Esophagus muscularis mucosa (tissue), 4 donors: ENCODE results near the gene PHYKPL. TPM values are rescaled to one million over a fixed set of nuclear protein-coding genes. Genes with fewer than 3 reads are reported as not detected.
A peak's percentile ranks its signal among the peaks of the same experiment; 100 is the strongest.

Experiments used
- DNase-seq: peaks from one replicate; pipeline ENCODE4 v3.0.0-alpha.2; 2017; ENCODE audit errors: extremely low spot score
- H3K27ac ChIP-seq, 4 donors: fragments of 200-600 bp; sonication (generic); replicated peaks in 1 of 4; 1 replicate in 3 of 4; 2 replicates in 1 of 4; pipeline ENCODE4 v1.5.1; 2016 to 2019; ENCODE audit warnings: mild to moderate bottlenecking in 1 of 4
- H3K27me3 ChIP-seq, 4 donors: fragments of 200-600 bp; sonication (generic); one replicate each; pipeline versions ENCODE4 v1.5.1 to v1.6.0; 2016 to 2019
- H3K36me3 ChIP-seq, 4 donors: fragments of 200-600 bp; sonication (generic); one replicate each; pipeline ENCODE4 v1.5.1; 2016 to 2019
- H3K4me1 ChIP-seq, 4 donors: fragments of 200-600 bp; sonication (generic); one replicate each; pipeline ENCODE4 v1.5.1; 2016 to 2019
- H3K4me3 ChIP-seq, 4 donors: fragments of 200-600 bp; sonication (generic); 1 replicate in 2 of 4; 2 replicates in 2 of 4; pipeline ENCODE4 v1.5.1; 2016 to 2019; ENCODE audit warnings: mild to moderate bottlenecking in 4 of 4, moderate library complexity in 1 of 4
- H3K9me3 ChIP-seq, 4 donors: fragments of 200-600 bp; sonication (generic); 1 replicate in 3 of 4; 2 replicates in 1 of 4; pipeline ENCODE4 v1.5.1; 2016 to 2019
- EP300 ChIP-seq: sonication (generic); formaldehyde crosslinking; IDR thresholded peaks from one replicate; pipeline ENCODE4 v1.6.1; 2017; ENCODE audit warnings: antibody characterized with exemption
- POLR2A ChIP-seq: fragments of 450-650 bp; IDR thresholded peaks from one replicate; pipeline ENCODE4 v1.6.1; 2017; ENCODE audit warnings: antibody characterized with exemption, moderate library complexity, mild to moderate bottlenecking, low read depth
- POLR2AphosphoS5 ChIP-seq, 2 donors: sonication (generic); formaldehyde crosslinking; IDR thresholded peaks; one replicate each; pipeline ENCODE4 v1.6.1; 2017; ENCODE audit warnings: antibody characterized with exemption in 2 of 2
- WGBS: methylation state at CpG from one replicate; pipeline ENCODE4 v1.1.5; 2018; 5-methylcytosine and 5-hydroxymethylcytosine counted together
- intact Hi-C: fragments of 100-400 bp; cut with DNase I; formaldehyde crosslinking; loops from one replicate; pipeline ENCODE4 v1.15.1; 2023
- total RNA-seq, 4 donors: library from RNA; depleted of rRNA; stranded (reverse); fragments of >200 nt; gene quantifications; one replicate each; pipeline versions ENCODE4 v1.1.0 to v1.2.1, GENCODE V29; 2016
- TF ChIP-seq, protein P1 (sequence below), 3 experiments: fragments of 200-600 bp in 2 of 3; fragments of 450-650 bp in 1 of 3; sonication (generic) in 2 of 3; IDR thresholded peaks; one replicate each; pipeline ENCODE4 v1.5.1; 2017 to 2019; ENCODE audit warnings: antibody characterized with exemption in 3 of 3, mild to moderate bottlenecking in 2 of 3, moderate library complexity in 1 of 3

PHYKPL gene
- total RNA-seq, 4 donors from 2014 or later, result 27.4 to 45.1 (median 37.5) TPM

DNA sequence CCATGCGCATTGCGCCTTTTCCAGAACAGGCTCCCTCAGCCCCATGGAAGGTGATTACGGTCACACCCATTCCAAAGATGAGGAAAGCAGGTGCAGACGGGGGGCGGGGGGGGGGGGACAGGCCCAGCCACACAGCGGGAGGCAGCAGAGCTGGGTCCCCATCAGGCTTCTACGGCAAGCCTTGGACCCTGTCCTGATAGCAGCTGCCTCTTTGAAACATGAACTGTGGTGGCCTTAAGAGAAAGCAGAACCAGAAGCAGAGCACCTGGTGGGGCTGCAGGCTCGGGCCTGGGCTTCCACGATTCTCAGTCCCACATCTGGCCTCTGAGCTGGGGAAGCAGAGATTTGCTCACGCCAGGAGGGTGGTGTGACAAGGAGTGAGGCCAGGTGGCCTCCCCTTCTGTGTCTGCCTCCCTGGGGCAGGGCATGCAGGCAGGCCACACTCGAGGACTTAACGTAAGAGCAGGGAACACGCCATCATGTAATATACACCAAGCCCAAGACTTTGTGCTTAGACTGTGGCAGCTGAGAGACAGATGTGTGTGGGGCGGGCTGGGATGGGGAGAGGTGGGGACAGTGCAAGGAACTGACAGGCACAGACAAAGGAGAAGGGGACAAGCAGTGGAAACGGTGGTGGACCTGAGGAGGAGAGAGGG, 14.2 kb upstream of the PHYKPL start:
- Histone ChIP-seq H3K9me3 (no peaks in the 10 kb centered on the region), H3K36me3 (no peaks in the 10 kb centered on the region), H3K4me3 (no peak overlapping the region), H3K27ac (no peak overlapping the region), H3K4me1 (peaks cover 0 to 6% (median 0%) of the 10 kb centered on the region in 4 donors), H3K27me3 (peaks cover 0 to 12% (median 0%) of the 10 kb centered on the region in 4 donors)
- no peak for TF ChIP-seq POLR2A
- intact Hi-C loops, result no loop called here
- DNase-seq, result no peak
- 77% methylated on average over 15 of the region's 15 CpGs for WGBS

DNA sequence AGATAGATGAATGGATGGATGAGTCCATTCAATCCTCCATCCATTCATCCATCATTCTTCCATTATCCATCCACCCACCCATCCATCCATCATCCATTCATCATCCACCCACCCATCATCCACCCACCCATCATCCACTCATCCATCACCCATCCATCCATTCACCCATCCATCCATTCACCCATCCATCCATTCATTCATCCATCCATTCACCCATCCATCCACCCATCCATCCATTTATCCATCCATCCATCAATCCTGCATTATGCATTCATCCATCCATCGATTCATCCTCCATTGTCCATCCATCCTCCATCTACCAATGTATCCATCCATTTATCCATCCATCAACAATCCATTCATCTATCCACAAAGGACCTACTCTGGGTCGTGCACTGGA, 12.8 kb upstream of the PHYKPL start:
- intact Hi-C loops, result no loop called here
- WGBS, result 88% methylated on average over 2 of the region's 2 CpGs
- Histone ChIP-seq H3K27ac (no peak overlapping the region), H3K36me3 (no peaks in the 10 kb centered on the region), H3K4me1 (peaks cover 3 to 6% (median 4%) of the 10 kb centered on the region in 4 donors), H3K27me3 (peaks cover 0 to 12% (median 0%) of the 10 kb centered on the region in 4 donors), H3K4me3 (no peak overlapping the region), H3K9me3 (no peaks in the 10 kb centered on the region)
- TF ChIP-seq, protein P1, sequence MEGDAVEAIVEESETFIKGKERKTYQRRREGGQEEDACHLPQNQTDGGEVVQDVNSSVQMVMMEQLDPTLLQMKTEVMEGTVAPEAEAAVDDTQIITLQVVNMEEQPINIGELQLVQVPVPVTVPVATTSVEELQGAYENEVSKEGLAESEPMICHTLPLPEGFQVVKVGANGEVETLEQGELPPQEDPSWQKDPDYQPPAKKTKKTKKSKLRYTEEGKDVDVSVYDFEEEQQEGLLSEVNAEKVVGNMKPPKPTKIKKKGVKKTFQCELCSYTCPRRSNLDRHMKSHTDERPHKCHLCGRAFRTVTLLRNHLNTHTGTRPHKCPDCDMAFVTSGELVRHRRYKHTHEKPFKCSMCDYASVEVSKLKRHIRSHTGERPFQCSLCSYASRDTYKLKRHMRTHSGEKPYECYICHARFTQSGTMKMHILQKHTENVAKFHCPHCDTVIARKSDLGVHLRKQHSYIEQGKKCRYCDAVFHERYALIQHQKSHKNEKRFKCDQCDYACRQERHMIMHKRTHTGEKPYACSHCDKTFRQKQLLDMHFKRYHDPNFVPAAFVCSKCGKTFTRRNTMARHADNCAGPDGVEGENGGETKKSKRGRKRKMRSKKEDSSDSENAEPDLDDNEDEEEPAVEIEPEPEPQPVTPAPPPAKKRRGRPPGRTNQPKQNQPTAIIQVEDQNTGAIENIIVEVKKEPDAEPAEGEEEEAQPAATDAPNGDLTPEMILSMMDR (IDR thresholded peaks at IDR 0.05), result no peak
- TF ChIP-seq POLR2AphosphoS5 (IDR thresholded peaks at IDR 0.05) (no peak), EP300 (no peak), POLR2A (no peak)
- no peak for DNase-seq

DNA sequence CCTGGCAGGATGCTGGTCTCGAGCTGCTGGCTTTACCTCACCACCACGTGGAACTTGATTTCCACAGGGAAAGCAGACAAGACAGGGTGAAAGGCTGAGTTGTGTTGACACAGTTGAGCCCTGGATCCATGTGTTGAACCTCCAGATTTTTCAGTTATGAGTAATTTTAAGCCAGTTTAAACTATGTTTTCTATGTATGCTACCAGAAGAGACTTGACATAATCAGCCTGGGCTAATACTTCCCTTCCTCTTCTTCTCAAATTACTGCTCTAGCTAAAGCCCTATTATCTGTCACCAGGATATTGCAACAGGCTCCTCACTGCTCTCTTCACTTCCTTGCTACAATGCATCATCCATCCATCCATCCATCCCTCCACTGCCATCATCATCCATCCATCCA, 12.0 kb upstream of the PHYKPL start:
- Histone ChIP-seq H3K4me1 (peaks cover 4 to 10% (median 8%) of the 10 kb centered on the region in 4 donors), H3K4me3 (no peak overlapping the region), H3K36me3 (no peaks in the 10 kb centered on the region), H3K9me3 (no peaks in the 10 kb centered on the region), H3K27ac (no peak overlapping the region), H3K27me3 (peaks cover 0 to 12% (median 0%) of the 10 kb centered on the region in 4 donors)
- DNase-seq, result no peak
- 95% methylated on average over 2 of the region's 2 CpGs for WGBS
- intact Hi-C loops, result no loop called here
- TF ChIP-seq EP300, result no peak
- TF ChIP-seq POLR2A, result no peak
- no peak for TF ChIP-seq POLR2AphosphoS5 (IDR thresholded peaks at IDR 0.05)
- TF ChIP-seq, protein P1 (IDR thresholded peaks at IDR 0.05), result no peak

DNA sequence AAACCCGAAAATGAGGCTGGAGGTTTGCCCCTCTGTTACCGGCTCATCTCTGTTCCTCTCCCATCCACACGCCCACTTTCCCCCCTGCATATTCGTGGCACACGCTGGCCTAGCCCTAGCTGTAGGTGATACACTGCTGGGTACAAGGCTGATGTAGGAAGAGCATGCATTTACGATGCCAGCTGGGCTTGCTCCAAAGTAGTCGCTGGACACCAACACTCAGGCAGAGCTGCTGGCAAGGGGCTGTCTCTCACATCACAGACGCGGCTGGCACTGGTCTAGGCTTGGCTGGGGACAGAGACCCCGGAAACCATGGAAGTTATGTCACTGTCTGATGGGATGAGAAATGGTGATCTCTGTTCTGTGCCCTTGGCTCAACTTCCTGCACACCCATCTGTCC, 9.8 kb upstream of the PHYKPL start:
- H3K36me3 ChIP-seq, result no peaks in the 10 kb centered on the region
- H3K4me1 ChIP-seq, result peaks cover 17 to 25% (median 23%) of the 10 kb centered on the region in 4 donors
- H3K4me3 ChIP-seq, result no peak overlapping the region
- WGBS, result 94% methylated on average over 5 of the region's 10 CpGs
- H3K9me3 ChIP-seq, result no peaks in the 10 kb centered on the region
- DNase-seq, result no peak
- TF ChIP-seq POLR2A, result no peak
- TF ChIP-seq EP300, result no peak
- TF ChIP-seq, protein P1 (IDR thresholded peaks at IDR 0.05), result no peak
- TF ChIP-seq POLR2AphosphoS5 (IDR thresholded peaks at IDR 0.05), result no peak
- intact Hi-C loops, result no loop called here
- H3K27me3 ChIP-seq, result peaks cover 0 to 12% (median 0%) of the 10 kb centered on the region in 4 donors
- H3K27ac ChIP-seq, result no peak overlapping the region

DNA sequence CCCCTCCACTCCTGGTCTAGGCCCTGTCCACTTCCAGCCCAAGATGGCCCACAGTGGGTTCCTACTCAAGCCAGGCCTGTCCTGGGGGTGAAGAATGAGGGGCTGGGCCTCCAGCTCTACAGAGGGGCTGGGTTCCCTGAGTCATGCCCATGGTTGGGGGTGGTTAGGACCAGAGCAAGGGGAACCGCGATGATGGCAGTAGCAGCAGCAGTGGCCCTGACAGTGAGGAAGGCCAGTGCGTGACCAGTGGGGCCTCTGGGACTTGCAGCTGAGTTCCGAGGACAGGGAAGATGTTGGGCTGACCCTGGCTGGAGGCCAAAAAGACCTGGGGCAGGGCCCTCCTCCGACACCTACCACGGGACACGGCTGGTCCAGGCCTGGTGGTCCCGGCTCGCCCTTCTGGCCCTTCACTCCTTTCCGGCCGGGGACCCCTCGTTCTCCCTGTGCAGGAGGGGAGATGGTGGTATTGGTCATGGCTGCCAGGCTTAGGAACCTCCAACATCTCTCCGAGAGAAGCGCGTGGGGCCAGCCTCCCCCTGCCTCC, 9.2 kb upstream of the PHYKPL start:
- peaks cover 17 to 32% (median 26%) of the 10 kb centered on the region in 4 donors for H3K4me1 ChIP-seq
- WGBS, result 74% methylated on average over 12 of the region's 15 CpGs
- H3K9me3 ChIP-seq, result no peaks in the 10 kb centered on the region
- intact Hi-C loops, result no loop called here
- H3K27me3 ChIP-seq, result peaks cover 0 to 11% (median 0%) of the 10 kb centered on the region in 4 donors
- peak overlapping the region in 1 of 4 donors; percentile 34 for H3K27ac ChIP-seq
- no peaks in the 10 kb centered on the region for H3K36me3 ChIP-seq
- TF ChIP-seq, protein P1 (IDR thresholded peaks at IDR 0.05), result no peak
- TF ChIP-seq POLR2A (no peak), POLR2AphosphoS5 (IDR thresholded peaks at IDR 0.05) (no peak), EP300 (no peak)
- H3K4me3 ChIP-seq, result no peak overlapping the region
- no peak for DNase-seq
